Naive B cell (primary cell): Measurements from ENCODE around the gene MTMR3. TPM values are rescaled to one million over a fixed set of nuclear protein-coding genes. Genes with fewer than 3 reads are reported as not detected.
"Not testable (repeated sequence)": the region's sequence is repeated elsewhere in the genome, so short reads cannot be mapped to it uniquely, and the experiment has no call there.

ENCODE experiments used
- ATAC-seq, 2 donors: fragments of 150-1000 bp; cut with Tn5 transposase; 2 replicates each; pipeline ENCODE4 v1.10.0; 2021; ENCODE audit warnings: low read depth in 2 of 2, mild to moderate bottlenecking in 2 of 2, moderate library complexity in 2 of 2
- DNase-seq: peaks from one replicate; pipeline ENCODE4 v3.0.0; 2022
- H3K27ac Mint-ChIP-seq, 6 donors: one replicate each; pipeline ENCODE4 v1.8.0; 2020 to 2022; ENCODE audit warnings: mild to moderate bottlenecking in 6 of 6, mixed read lengths in 6 of 6, moderate library complexity in 5 of 6, inconsistent platforms in 2 of 6
- H3K27me3 Mint-ChIP-seq, 3 donors: one replicate each; pipeline ENCODE4 v1.8.0; 2021 to 2022; ENCODE audit warnings: mixed read lengths in 3 of 3, mild to moderate bottlenecking in 1 of 3
- H3K36me3 Mint-ChIP-seq, 2 donors: one replicate each; pipeline ENCODE4 v1.8.0; 2020 to 2022; ENCODE audit warnings: mixed read lengths in 2 of 2, inconsistent platforms in 1 of 2, mild to moderate bottlenecking in 1 of 2
- H3K4me1 Mint-ChIP-seq, 3 donors: one replicate each; pipeline ENCODE4 v1.8.0; 2020 to 2022; ENCODE audit warnings: mixed read lengths in 3 of 3, inconsistent platforms in 1 of 3, mild to moderate bottlenecking in 1 of 3, moderate library complexity in 1 of 3
- H3K4me3 Mint-ChIP-seq, 8 donors: one replicate each; pipeline ENCODE4 v1.8.0; 2020 to 2022; ENCODE audit warnings: mild to moderate bottlenecking in 8 of 8, mixed read lengths in 8 of 8, moderate library complexity in 8 of 8, inconsistent platforms in 2 of 8
- H3K9me3 Mint-ChIP-seq, 7 donors: one replicate each; pipeline ENCODE4 v1.8.0; 2020 to 2022; ENCODE audit warnings: mixed read lengths in 7 of 7, mild to moderate bottlenecking in 5 of 7, inconsistent platforms in 2 of 7, moderate library complexity in 1 of 7
- polyA plus RNA-seq, 6 donors: library from polyadenylated mRNA; unstranded; fragments of 300-500 nt; fragmentation: Illumina TruSeq; gene quantifications; one replicate each; pipeline ENCODE4 v1.2.3, GENCODE V29; 2021; ENCODE audit warnings: low read depth in 6 of 6

Gene MTMR3
- polyA plus RNA-seq, 6 donors from 2014 or later, result 7.4 to 25.4 (median 15.5) TPM

DNA sequence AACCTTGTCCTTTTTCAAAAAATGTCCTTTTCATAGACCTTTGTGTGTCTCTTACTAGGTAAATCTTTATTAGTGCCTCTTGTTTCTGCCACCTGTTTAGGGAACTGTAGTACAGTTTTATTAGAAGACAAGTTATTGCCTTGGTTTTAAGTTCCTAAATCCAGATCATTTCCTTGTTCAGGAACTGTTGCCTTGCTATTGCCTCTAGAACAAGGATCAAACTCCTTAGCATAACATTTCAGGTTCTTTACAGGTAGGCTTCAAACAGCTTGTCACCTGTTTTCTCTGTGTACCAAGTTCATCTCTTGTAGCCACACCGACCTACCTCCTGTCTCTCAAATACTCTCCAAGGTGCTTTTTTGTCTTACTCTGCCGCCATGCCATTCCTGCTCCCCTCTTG, 75.2 kb downstream of the MTMR3 start:
- Mint-ChIP-seq H3K36me3 (peaks cover 0 to 8% of the 10 kb centered on the region in 2 donors), H3K4me3 (no peak overlapping the region), H3K9me3 (peaks cover 0 to 1% (median 0%) of the 10 kb centered on the region in 7 donors), H3K27me3 (no peaks in the 10 kb centered on the region), H3K27ac (no peak overlapping the region), H3K4me1 (peaks cover 13 to 19% (median 15%) of the 10 kb centered on the region in 3 donors)
- DNase-seq, result no peak
- no peak for ATAC-seq

DNA sequence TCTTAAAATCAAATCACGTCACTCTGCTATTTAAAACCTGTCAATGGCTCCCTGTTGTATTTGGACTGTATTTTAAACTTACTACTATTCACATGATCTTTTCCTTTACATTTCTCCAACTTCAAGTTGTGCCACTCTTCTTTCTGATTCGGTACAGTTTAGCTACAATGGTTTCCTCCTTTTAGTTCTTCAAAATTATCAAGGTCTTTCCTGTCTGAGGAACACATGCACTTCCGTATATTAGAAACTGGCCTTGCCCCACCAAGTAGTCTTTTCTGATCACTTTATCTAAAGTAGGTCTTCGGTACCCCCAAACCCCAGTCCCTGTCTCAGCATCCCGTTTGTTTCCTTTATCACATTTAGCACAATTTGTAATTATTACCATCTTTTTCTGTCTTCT, 81.8 kb downstream of the MTMR3 start:
- no peaks in the 10 kb centered on the region for H3K9me3 Mint-ChIP-seq
- H3K4me3 Mint-ChIP-seq, result peak overlapping the region in 1 of 8 donors; percentile 4
- no peaks in the 10 kb centered on the region for H3K36me3 Mint-ChIP-seq
- peaks cover 18 to 31% (median 28%) of the 10 kb centered on the region in 3 donors for H3K4me1 Mint-ChIP-seq
- no peaks in the 10 kb centered on the region for H3K27me3 Mint-ChIP-seq
- ATAC-seq (no peak), DNase-seq (no peak)
- H3K27ac Mint-ChIP-seq, result peak overlapping the region in 4 of 6 donors; percentile 2 to 31 (median 16)

DNA sequence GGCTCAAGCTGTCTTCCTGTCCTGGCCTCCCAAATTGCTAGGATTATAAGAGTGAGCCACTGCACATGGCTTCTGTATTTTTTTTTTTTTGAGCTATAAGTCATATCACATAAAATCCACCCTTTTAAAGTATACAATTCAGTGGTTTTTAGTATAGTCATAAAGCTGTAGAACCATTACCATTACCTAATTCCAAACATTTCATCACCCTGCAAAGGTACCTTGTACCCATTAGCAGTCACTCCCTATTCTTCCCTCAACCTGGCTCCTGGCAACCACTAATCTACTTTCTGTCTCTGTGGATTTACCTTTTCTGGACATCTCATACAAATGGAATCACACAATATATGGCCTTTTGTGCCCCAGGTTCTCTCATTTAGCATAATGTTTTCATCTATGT, 84.5 kb downstream of the MTMR3 start:
- Mint-ChIP-seq H3K4me1 (peaks cover 18 to 34% (median 26%) of the 10 kb centered on the region in 3 donors), H3K4me3 (no peak overlapping the region), H3K27me3 (no peaks in the 10 kb centered on the region), H3K27ac (peak overlapping the region in 1 of 6 donors; percentile 58), H3K36me3 (no peaks in the 10 kb centered on the region), H3K9me3 (no peaks in the 10 kb centered on the region)
- no peak for ATAC-seq
- no peak for DNase-seq

DNA sequence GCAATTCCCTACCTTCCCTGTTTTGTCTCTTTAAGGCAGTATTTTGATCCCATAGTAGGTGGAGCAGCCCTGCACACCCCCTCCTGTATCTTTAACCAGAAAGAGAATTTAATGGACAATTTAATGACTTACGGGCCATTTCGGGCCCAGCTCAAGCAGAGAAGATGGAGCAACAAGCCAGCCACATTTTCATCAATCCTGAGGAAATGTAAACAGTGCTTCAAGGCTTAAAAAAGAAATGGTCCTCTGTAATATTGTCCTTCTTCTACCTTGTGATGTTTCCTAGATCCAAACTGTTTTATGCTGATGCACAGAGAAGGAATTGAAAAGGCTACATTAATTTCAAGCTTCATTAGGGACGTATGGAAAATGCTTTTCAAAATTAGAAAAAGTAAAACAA, 88.6 kb downstream of the MTMR3 start:
- no peaks in the 10 kb centered on the region for H3K9me3 Mint-ChIP-seq
- H3K4me1 Mint-ChIP-seq, result peaks cover 6 to 22% (median 8%) of the 10 kb centered on the region in 3 donors
- ATAC-seq (no peak), DNase-seq (no peak)
- H3K4me3 Mint-ChIP-seq, result no peak overlapping the region
- peaks cover 0 to 5% of the 10 kb centered on the region in 2 donors for H3K36me3 Mint-ChIP-seq
- H3K27ac Mint-ChIP-seq, result no peak overlapping the region
- H3K27me3 Mint-ChIP-seq, result no peaks in the 10 kb centered on the region

DNA sequence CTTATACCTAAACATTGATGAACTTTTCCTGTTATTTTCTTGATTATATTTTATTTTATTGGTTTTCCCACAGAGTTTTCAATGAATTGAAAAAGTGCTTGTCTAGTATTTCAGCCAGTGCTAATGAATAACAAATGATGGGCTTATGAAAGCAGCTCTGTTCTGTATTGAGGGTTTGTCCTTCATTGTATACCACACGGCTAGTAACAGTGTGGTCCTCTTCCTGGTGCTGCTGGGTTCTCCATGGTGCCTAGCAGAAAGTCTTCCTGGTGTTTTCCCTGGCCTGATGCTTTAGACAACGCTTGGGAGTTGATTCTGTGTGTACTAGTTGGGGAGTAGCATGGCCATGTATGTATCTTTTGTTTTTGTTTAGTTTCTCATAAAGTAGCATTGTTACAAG, 89.1 kb downstream of the MTMR3 start:
- ATAC-seq (no peak), DNase-seq (no peak)
- Mint-ChIP-seq H3K36me3 (peaks cover 0 to 5% of the 10 kb centered on the region in 2 donors), H3K4me3 (no peak overlapping the region), H3K9me3 (no peaks in the 10 kb centered on the region), H3K27ac (no peak overlapping the region), H3K4me1 (peaks cover 6 to 17% (median 7%) of the 10 kb centered on the region in 3 donors), H3K27me3 (no peaks in the 10 kb centered on the region)

DNA sequence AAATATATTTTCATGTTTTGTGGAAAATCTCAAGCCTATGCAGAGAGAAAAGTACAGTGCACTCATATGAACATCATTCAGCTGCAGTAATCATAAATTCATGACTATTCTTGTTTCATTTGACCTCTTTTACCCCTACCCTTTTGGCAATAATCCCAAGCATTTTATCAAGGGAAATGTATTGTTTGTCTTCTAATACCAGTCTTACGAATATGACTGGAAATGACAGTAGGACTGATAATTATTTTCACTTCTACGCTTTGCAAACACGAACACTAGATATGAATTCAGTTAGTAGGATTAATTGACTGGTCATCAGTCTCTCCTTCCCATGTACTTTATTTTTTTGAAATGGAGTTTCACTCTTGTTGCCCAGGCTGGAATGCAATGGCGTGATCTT, 90.3 kb downstream of the MTMR3 start:
- no peak overlapping the region for H3K27ac Mint-ChIP-seq
- H3K4me1 Mint-ChIP-seq, result peaks cover 0 to 10% (median 7%) of the 10 kb centered on the region in 3 donors
- no peak for ATAC-seq
- no peak overlapping the region for H3K4me3 Mint-ChIP-seq
- peaks cover 0 to 5% of the 10 kb centered on the region in 2 donors for H3K36me3 Mint-ChIP-seq
- H3K9me3 Mint-ChIP-seq, result no peaks in the 10 kb centered on the region
- DNase-seq, result no peak
- no peaks in the 10 kb centered on the region for H3K27me3 Mint-ChIP-seq

DNA sequence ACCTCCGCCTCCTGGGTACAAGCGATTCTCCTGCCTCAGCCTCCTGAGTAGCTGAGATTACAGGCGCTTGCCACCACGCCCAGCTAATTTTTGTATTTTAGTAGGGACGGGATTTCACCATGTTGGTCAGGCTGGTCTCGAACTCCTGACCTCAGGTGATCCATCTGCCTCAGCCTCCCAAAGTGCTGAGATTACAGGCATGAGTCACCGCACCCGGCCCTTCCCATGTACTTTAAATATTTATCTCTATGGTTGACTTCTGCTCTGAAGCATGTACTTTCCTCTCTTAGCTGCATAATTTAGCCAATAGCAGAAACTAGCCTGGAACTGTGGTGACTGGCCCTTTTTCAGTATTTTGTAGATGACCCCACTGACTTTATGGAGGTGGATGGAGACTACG, 90.7 kb downstream of the MTMR3 start:
- H3K9me3 Mint-ChIP-seq, ATAC-seq, H3K4me3 Mint-ChIP-seq, DNase-seq, H3K36me3 Mint-ChIP-seq, H3K4me1 Mint-ChIP-seq, H3K27me3 Mint-ChIP-seq: not testable (repeated sequence)
- H3K27ac Mint-ChIP-seq, result peak overlapping the region in 1 of 6 donors; percentile 26

DNA sequence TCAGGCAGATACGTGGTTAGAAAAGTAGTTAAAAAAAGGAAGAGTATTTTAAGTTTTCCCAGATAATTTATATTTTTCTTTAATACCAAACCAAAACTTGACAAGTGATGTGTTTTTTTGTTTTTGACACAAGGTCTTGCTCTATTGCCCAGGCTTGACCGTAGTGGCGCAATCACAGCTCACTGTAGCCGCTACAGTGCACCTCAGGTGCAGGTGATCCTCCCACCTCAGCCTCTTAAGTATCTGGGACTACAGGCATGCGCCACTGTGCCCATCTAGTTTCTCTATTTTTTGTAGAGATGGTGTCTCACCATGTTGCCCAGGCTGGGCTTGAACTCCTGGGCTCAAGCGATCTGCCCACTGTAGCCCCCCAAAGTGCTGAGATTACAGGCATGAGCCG, 92.5 kb downstream of the MTMR3 start:
- no peaks in the 10 kb centered on the region for H3K9me3 Mint-ChIP-seq
- H3K4me3 Mint-ChIP-seq, result no peak overlapping the region
- DNase-seq (no peak), ATAC-seq (no peak)
- no peak overlapping the region for H3K27ac Mint-ChIP-seq
- peaks cover 0 to 4% (median 0%) of the 10 kb centered on the region in 3 donors for H3K4me1 Mint-ChIP-seq
- H3K36me3 Mint-ChIP-seq, result peaks cover 5 to 6% of the 10 kb centered on the region in 2 donors
- H3K27me3 Mint-ChIP-seq, result no peaks in the 10 kb centered on the region

DNA sequence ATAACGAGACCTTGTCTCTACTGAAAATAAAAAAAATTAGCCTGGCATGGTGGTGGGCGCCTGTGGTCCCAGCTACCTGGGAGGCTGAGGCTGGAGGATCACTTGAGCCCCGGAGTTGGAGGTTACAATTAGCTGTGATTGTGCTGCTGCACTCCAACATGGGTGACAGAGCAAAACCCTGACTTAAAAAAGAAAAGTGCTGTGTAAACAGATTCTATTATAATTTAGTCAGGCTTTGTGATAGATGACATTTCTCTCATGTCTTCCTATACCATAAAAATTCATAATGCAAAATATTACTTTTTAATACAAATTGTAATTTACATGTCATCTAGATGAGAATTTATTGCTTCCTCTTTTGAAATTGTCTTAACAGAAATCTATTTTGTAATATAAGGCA, 94.1 kb downstream of the MTMR3 start:
- no peak overlapping the region for H3K27ac Mint-ChIP-seq
- no peak for DNase-seq
- H3K4me3 Mint-ChIP-seq, result no peak overlapping the region
- H3K36me3 Mint-ChIP-seq, result peaks cover 5 to 13% of the 10 kb centered on the region in 2 donors
- H3K27me3 Mint-ChIP-seq, result no peaks in the 10 kb centered on the region
- H3K9me3 Mint-ChIP-seq, result no peaks in the 10 kb centered on the region
- H3K4me1 Mint-ChIP-seq, result peaks cover 0 to 4% (median 0%) of the 10 kb centered on the region in 3 donors
- ATAC-seq, result no peak

DNA sequence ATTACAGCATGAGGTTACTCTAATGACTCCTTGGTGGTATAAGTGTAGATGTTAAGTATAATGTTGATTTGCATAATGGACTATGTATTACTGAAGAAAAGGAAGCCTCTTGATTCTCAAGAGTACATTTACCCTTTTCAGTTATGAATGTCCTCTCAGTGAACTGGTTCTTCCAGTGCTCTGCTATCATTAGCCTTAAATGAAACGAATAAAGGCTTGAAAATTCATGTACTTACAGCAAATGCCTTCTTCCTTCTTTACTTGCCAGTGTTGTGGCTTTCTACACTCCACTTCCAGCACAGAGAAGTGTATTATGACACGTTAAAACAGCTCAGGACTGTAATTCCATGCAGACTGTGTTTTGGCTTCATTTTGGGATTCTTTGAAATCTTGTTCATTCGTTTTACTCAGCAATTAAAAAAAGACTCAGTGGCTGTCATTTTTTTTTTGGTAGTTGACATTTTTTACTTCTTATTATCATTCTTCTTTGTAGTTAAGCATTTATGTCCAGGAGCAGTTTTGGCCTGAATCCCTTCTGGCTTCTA, 96.9 kb downstream of the MTMR3 start:
- ATAC-seq (no peak), DNase-seq (no peak)
- Mint-ChIP-seq H3K4me3 (no peak overlapping the region), H3K9me3 (no peaks in the 10 kb centered on the region), H3K27ac (no peak overlapping the region), H3K36me3 (peaks cover 8 to 17% of the 10 kb centered on the region in 2 donors), H3K4me1 (peaks cover 0 to under 1% (median 0%) of the 10 kb centered on the region in 3 donors), H3K27me3 (no peaks in the 10 kb centered on the region)

DNA sequence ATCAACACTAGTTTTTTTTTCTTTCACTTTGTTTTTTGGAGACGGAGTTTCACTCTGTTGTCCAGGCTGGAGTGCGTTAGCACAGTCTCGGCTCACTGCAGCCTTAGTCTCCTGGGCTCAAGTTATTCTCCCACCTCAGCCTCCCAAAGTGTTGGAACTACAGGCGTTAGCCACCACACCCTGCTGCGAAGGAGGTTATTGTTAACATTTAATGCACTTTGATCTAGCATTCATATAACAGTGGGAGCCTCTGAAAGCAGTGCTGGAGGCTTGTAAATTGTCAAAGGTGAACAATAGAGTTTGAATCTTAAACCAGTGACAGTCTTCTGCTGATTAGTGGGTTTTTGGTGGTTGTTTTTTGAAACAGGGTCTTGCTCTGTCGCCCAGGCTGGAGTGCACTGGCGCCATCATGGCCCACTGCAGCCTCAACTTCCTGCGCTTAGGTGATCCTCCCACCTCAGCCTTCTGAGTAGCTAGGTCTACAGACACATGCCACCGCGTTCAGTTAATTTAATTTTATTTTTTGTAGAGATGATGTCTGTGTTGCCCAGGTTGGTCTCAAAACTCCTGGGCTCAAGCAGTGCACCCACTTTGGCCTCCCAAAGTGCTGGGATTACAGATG, 100.4 kb downstream of the MTMR3 start:
- no peaks in the 10 kb centered on the region for H3K27me3 Mint-ChIP-seq
- no peak overlapping the region for H3K27ac Mint-ChIP-seq
- H3K9me3 Mint-ChIP-seq, result no peaks in the 10 kb centered on the region
- H3K36me3 Mint-ChIP-seq, result peaks cover 15 to 23% of the 10 kb centered on the region in 2 donors
- DNase-seq, result no peak
- no peak for ATAC-seq
- no peak overlapping the region for H3K4me3 Mint-ChIP-seq
- peaks cover 0 to 3% (median 0%) of the 10 kb centered on the region in 3 donors for H3K4me1 Mint-ChIP-seq

DNA sequence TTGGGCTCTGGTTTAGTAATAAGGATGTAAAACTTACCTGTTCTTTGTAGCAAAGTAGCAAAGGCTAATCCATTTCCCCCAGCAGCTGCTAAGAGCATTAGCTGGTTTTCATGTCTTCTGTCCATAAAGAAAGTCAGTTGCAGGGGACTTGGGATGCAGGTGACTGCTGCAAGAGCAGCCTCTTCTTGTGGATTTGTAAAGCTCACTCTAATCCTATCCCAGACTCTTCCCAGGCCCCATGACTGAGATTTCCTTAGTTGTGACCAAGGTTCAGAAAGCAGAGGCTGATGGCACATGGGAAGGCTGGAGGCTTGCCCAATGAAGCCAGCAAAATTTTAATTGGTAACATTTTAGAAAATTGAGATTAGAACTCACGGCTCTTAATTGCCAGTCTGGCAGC, 102.9 kb downstream of the MTMR3 start:
- Mint-ChIP-seq H3K4me3 (no peak overlapping the region), H3K9me3 (no peaks in the 10 kb centered on the region), H3K36me3 (peaks cover 13 to 15% of the 10 kb centered on the region in 2 donors), H3K27ac (peak overlapping the region in 1 of 6 donors; percentile 29), H3K27me3 (no peaks in the 10 kb centered on the region), H3K4me1 (peaks cover 0 to 3% (median 0%) of the 10 kb centered on the region in 3 donors)
- no peak for DNase-seq
- ATAC-seq, result no peak

DNA sequence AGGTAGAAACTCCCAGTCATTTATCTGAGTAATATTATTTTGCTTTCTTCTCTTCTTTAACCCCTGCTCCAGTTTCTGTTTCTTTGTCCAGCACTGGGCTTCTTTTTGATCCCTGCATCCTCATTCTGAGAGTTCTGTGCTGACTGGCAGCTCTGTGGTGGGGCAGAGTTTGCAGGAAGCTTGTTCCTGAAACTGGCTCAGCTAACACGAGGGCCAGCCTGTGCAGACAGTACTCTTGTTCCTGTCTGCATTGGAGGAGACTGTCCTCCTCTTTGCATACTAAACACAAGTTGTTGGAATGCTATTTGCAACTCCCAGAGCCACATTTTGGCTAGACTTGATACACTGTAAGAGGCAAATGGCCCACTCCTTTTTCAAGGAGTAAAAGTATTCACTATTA, 104.2 kb downstream of the MTMR3 start:
- H3K27ac Mint-ChIP-seq, result peak overlapping the region in 1 of 6 donors; percentile 49
- H3K4me3 Mint-ChIP-seq, result no peak overlapping the region
- no peaks in the 10 kb centered on the region for H3K27me3 Mint-ChIP-seq
- no peaks in the 10 kb centered on the region for H3K9me3 Mint-ChIP-seq
- ATAC-seq (no peak), DNase-seq (no peak)
- H3K4me1 Mint-ChIP-seq, result peaks cover 0 to 3% (median 0%) of the 10 kb centered on the region in 3 donors
- H3K36me3 Mint-ChIP-seq, result peaks cover 15 to 18% of the 10 kb centered on the region in 2 donors

DNA sequence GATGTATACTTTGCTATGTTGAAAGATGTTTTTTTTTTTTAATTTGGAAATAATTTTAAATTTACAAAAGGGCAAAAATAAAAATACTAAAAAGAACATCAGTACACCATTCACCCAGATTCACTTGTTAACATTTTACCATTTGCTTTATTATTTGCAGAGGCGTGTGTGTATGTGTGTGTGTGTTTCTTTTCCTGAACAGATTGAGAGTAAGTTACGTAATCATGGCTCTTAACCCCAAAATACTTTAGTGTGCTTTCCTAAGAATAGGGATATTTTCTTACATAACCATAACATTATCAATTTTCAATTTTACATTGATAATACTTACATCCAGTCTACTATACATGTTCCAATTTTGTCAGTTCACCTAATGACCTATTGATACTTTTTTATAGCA, 105.7 kb downstream of the MTMR3 start:
- Mint-ChIP-seq H3K4me3 (no peak overlapping the region), H3K36me3 (peaks cover 15 to 18% of the 10 kb centered on the region in 2 donors), H3K27me3 (no peaks in the 10 kb centered on the region), H3K9me3 (no peaks in the 10 kb centered on the region), H3K27ac (no peak overlapping the region), H3K4me1 (peaks cover 0 to 3% (median 0%) of the 10 kb centered on the region in 3 donors)
- ATAC-seq, result no peak
- DNase-seq, result no peak
